ENCODE measurements around the gene KDM2B. TPM values are rescaled to one million over a fixed set of nuclear protein-coding genes. Genes with fewer than 3 reads are reported as not detected.

KDM2B gene
- total RNA-seq, 1 donor from 2014 or later = 79.2 TPM

GRCh38 chr12:121565076-121565475 is 15.7 kb downstream of the KDM2B start:
- Mint-ChIP-seq H3K27me3 (ENCODE audit: low read depth) (no peaks in the 10 kb centered on the region), H3K4me1 (peaks cover 8% of the 10 kb centered on the region), H3K4me3 (no peak overlapping the region), H3K36me3 (ENCODE audit: low read depth) (peaks cover 2% of the 10 kb centered on the region), H3K27ac (ENCODE audit: unreplicated experiment) (no peak overlapping the region), H3K9me3 (no peaks in the 10 kb centered on the region)
- no peak for TF ChIP-seq CTCF (conservative IDR thresholded peaks at IDR 0.05)
- DNase-seq (ENCODE audit: low read depth, low spot score) = no peak

- Mint-ChIP-seq H3K9me3 (no peaks in the 10 kb centered on the region), H3K27ac (ENCODE audit: unreplicated experiment) (no peak overlapping the region), H3K36me3 (ENCODE audit: low read depth) (no peaks in the 10 kb centered on the region), H3K27me3 (ENCODE audit: low read depth) (no peaks in the 10 kb centered on the region), H3K4me1 (peaks cover 3% of the 10 kb centered on the region), H3K4me3 (no peak overlapping the region)
- no peak for DNase-seq (ENCODE audit: low read depth, low spot score)
- TF ChIP-seq CTCF (conservative IDR thresholded peaks at IDR 0.05) = no peak
Observed at GRCh38 chr12:121562488-121562887, 18.3 kb downstream of the KDM2B start.

GRCh38 chr12:121561009-121561395 is 19.8 kb downstream of the KDM2B start:
- no peak overlapping the region for H3K4me3 Mint-ChIP-seq
- H3K27ac Mint-ChIP-seq (ENCODE audit: unreplicated experiment) = peak overlapping the region; percentile 62
- no peaks in the 10 kb centered on the region for H3K27me3 Mint-ChIP-seq (ENCODE audit: low read depth)
- no peaks in the 10 kb centered on the region for H3K9me3 Mint-ChIP-seq
- DNase-seq (ENCODE audit: low read depth, low spot score) = no peak
- H3K4me1 Mint-ChIP-seq = peaks cover 3% of the 10 kb centered on the region
- no peak for TF ChIP-seq CTCF (conservative IDR thresholded peaks at IDR 0.05)
- no peaks in the 10 kb centered on the region for H3K36me3 Mint-ChIP-seq (ENCODE audit: low read depth)

GRCh38 chr12:121560392-121561008 is 20.3 kb downstream of the KDM2B start:
- Mint-ChIP-seq H3K27me3 (ENCODE audit: low read depth) (no peaks in the 10 kb centered on the region), H3K36me3 (ENCODE audit: low read depth) (no peaks in the 10 kb centered on the region)
- no peak for DNase-seq (ENCODE audit: low read depth, low spot score)

GRCh38 chr12:121558956-121559355 is 21.9 kb downstream of the KDM2B start:
- Mint-ChIP-seq H3K4me1 (no peaks in the 10 kb centered on the region), H3K4me3 (no peak overlapping the region), H3K36me3 (ENCODE audit: low read depth) (no peaks in the 10 kb centered on the region)

More at GRCh38 chr12:121560392-121561008, 20.3 kb downstream of the KDM2B start:
- Mint-ChIP-seq H3K27ac (ENCODE audit: unreplicated experiment) (no peak overlapping the region), H3K4me3 (no peak overlapping the region), H3K4me1 (peaks cover 3% of the 10 kb centered on the region), H3K9me3 (no peaks in the 10 kb centered on the region)
- no peak for TF ChIP-seq CTCF (conservative IDR thresholded peaks at IDR 0.05)

More at GRCh38 chr12:121558956-121559355, 21.9 kb downstream of the KDM2B start:
- Mint-ChIP-seq H3K27me3 (ENCODE audit: low read depth) (no peaks in the 10 kb centered on the region), H3K27ac (ENCODE audit: unreplicated experiment) (peak overlapping the region; percentile 91), H3K9me3 (no peaks in the 10 kb centered on the region)
- TF ChIP-seq CTCF (conservative IDR thresholded peaks at IDR 0.05) = no peak
- DNase-seq (ENCODE audit: low read depth, low spot score) = no peak

Data from neural crest cell (in vitro differentiated cells).